GM10248 (cell line): ENCODE measurements around the gene KCNIP3.
A peak's percentile ranks its signal among the peaks of the same experiment; 100 is the strongest.
"Not testable (repeated sequence)": the region's sequence is repeated elsewhere in the genome, so short reads cannot be mapped to it uniquely, and the experiment has no call there.

Experiments used
- CTCF ChIA-PET: fragments of 300-600 bp; sonication (Branson Sonifier 250); formaldehyde crosslinking; extraction: SDS; loops from one replicate; lab custom pipeline; 2021; ENCODE audit warnings: antibody characterized with exemption; lab: Yijun Ruan, JAX
- POLR2A ChIA-PET: fragments of 350-650 bp; sonication (Branson Sonifier 250); formaldehyde crosslinking; extraction: SDS; loops from one replicate; lab custom pipeline; 2020; ENCODE audit warnings: antibody characterized with exemption; lab: Yijun Ruan, JAX
- DNase-seq: peaks from one replicate; pipeline ENCODE4 v3.0.0; 2012; ENCODE audit errors: extremely low spot score
- TF ChIP-seq, protein P1 (sequence below): IDR thresholded peaks from 2 replicates; pipeline ENCODE4 v1.5.1; 2012; ENCODE audit warnings: mild to moderate bottlenecking, low read depth; ENCODE audit errors: extremely low read depth, missing control alignments, control extremely low read depth

Gene KCNIP3

DNA sequence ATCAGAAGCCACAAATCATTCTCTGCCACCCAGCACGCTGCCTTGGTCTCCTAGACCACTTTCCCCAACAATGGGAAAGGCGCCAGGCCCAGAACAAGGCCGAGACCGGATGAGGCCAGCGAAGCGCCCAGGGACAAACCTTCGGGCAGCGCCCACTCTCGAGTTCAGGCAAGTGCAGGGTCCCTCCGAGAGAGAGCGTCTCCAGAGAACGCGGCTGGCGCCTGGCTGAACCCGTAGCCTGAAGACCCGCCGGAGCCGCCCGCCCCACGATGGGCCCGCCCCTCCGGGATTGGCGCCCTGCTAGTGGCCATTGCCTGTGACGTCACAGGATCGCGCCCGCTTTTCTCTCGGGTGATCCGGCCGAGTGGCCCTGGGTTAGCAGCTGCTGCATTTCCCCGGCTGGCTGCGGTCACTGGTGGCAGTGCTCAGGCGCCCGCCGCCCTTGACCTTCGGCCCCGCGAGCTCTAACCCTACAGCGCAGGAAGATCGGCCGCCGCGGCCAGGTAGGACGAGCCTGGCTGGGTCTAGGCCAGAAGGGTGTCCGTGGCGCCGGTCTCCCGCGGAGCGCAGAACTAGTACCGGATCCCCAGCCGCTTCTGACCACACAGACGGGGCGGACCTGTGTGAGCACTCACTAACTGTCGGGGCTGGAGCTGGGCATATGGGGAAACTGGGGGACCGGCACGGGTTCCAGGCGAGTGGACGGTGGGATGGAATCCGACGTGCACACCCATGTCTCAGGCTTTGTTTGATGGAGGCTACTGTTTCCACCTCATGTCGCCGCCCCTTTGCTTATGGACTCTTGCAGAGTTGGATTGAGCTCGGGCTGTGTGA lies 105.4 kb downstream of the KCNIP3 start, which contains the start of gene FAHD2A:
TSS of gene FAHD2A (plus strand) at position 339 of the 834 bp plus-strand sequence. CDS start 2,851 bp downstream, outside the sequence.
- POLR2A ChIA-PET, result interaction anchor here (0.6 kb wide), 1 partner anchor 1179 kb away, joined by 3 read pairs; no protein-coding TSS in a partner anchor
- DNase-seq, result peak; percentile 99
- CTCF ChIA-PET, result interaction anchor here (1.3 to 4.0 kb wide), 7 partner anchors 8 to 57 kb away, joined by 3 to 47 read pairs (median 6); no protein-coding TSS in a partner anchor
- TF ChIP-seq, protein P1, sequence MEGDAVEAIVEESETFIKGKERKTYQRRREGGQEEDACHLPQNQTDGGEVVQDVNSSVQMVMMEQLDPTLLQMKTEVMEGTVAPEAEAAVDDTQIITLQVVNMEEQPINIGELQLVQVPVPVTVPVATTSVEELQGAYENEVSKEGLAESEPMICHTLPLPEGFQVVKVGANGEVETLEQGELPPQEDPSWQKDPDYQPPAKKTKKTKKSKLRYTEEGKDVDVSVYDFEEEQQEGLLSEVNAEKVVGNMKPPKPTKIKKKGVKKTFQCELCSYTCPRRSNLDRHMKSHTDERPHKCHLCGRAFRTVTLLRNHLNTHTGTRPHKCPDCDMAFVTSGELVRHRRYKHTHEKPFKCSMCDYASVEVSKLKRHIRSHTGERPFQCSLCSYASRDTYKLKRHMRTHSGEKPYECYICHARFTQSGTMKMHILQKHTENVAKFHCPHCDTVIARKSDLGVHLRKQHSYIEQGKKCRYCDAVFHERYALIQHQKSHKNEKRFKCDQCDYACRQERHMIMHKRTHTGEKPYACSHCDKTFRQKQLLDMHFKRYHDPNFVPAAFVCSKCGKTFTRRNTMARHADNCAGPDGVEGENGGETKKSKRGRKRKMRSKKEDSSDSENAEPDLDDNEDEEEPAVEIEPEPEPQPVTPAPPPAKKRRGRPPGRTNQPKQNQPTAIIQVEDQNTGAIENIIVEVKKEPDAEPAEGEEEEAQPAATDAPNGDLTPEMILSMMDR, result no peak

DNA sequence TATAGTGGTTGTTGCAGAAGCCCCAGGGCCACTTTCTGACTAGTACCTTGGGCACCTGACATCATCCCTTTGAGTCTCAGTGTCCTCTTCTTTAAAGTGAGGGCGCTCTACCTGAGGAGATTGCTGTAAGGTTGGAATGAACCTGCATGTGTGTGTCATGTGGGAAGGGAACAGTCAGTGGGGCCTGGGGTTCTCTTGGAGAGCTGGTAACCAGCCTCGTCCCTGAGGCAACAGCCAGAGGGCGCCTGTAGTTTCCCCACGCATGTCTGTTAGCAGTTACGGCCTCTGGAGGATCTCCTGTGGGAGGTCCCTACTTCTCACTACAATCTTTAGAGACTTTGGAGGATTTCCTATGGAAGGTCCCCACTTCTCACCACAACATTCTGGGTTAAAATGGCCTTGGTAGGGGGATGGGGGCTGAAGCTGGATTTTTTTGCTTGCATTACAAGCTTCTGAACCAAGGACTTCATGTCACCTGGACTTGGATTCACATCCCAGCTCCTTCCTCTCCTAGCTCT lies 106.1 kb downstream of the KCNIP3 start:
- CTCF ChIA-PET, result interaction anchor here (1.6 to 4.0 kb wide), 5 partner anchors 10 to 58 kb away, joined by 4 to 47 read pairs (median 12); no protein-coding TSS in a partner anchor
- POLR2A ChIA-PET, result not testable (repeated sequence)
- TF ChIP-seq, protein P1, result peak; percentile 47
- DNase-seq, result peak; percentile 22

DNA sequence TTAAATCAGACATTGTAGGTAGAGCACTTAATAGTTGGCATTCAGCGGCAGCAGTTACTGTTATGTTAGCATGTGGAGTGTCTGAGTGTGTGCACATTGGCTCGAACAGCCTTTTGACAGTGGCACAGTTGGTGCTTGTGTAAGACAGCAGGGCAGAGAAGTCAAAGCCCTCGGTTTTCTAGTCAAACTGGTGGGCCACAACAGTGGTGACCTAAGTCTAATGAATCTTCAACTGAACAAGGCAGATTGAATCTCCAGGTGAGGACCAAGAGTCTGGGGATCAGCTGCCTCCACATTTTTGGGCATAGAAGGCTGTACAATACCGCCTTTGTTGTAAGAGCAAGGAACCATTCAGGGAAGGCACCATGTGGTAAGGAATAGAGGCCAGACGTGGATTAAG lies 106.7 kb downstream of the KCNIP3 start:
- POLR2A ChIA-PET, DNase-seq: not testable (repeated sequence)
- CTCF ChIA-PET, result interaction anchor here (1.6 to 4.0 kb wide), 4 partner anchors 10 to 16 kb away, joined by 4 to 47 read pairs (median 10); no protein-coding TSS in a partner anchor

DNA sequence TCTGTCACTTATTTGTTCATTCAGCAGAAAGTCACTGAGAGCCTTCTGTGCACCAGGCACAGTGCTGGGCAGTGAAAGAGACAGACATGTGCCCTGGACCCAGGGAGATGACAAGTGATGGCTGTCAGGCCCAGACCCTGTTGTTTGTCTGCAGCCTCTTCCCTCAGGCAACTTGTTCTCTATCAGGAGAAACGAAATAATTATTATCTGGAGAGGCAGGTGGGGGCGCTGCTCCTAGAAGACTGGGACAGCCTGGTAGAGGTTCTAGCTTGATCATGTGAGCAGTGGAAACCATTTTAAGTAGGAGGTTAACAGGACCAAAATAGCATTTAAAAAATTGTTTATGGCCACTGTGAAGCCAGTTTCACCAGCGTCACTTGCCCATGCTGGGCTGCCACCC lies 107.5 kb downstream of the KCNIP3 start:
- CTCF ChIA-PET, result interaction anchor here (1.6 to 4.0 kb wide), 2 partner anchors 12 to 17 kb away, joined by 4 to 47 read pairs; no protein-coding TSS in a partner anchor
- POLR2A ChIA-PET, DNase-seq: not testable (repeated sequence)

DNA sequence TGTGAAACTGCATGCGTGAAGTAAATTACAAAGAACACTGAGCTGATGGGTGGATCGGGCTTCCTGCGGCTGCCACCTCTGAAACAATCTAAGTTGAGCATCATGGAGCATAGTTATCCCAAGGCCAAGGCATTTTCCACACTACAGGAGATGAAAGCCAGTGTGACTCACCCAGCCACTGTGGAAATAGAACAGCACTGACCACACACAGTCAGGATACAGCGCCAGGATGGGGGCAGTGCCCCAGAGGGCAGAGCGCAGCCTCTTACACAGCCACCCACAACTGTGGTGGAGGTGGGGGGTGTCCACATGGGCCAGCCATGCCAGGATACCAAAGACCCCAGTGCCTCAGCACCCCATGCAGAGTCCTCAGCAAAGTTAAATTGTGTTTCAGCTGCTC lies 114.1 kb downstream of the KCNIP3 start:
- CTCF ChIA-PET, result interaction anchor here (0.8 to 2.1 kb wide), 2 partner anchors 9 to 22 kb away, joined by 3 to 9 read pairs; partner anchors contain the start of gene FAHD2A

DNA sequence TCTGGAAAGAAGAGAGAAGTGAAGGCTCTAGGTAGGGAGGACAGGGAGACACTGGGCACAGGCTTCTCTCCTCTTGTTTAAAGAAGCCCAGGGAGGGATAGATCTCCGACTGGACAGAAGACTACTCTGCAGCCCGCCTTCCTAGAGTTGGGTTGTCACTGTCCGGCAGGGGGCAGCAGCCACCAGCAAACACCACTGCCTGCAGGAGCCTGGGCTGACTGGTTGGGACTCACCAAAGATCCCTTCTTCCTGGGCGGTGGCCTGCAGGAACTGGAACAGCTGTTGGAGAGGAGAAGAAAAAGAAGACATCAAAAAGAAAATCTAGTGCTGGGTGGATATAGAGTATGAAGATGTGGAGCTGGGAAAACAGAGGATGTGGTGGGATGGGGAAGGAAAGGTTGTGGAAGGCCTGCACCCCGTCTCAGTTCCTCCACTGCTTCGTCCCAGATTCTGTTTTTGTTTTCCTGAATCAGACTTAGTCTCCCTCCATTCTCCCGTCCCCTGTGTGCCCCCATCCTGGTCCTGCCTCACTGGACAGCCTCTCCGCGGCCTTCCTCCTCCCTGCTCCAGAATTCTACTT lies 117.0 kb downstream of the KCNIP3 start:
- POLR2A ChIA-PET, result not testable (repeated sequence)

More for the DNA sequence above, 114.1 kb downstream of the KCNIP3 start:
- DNase-seq, POLR2A ChIA-PET: not testable (repeated sequence)

DNA sequence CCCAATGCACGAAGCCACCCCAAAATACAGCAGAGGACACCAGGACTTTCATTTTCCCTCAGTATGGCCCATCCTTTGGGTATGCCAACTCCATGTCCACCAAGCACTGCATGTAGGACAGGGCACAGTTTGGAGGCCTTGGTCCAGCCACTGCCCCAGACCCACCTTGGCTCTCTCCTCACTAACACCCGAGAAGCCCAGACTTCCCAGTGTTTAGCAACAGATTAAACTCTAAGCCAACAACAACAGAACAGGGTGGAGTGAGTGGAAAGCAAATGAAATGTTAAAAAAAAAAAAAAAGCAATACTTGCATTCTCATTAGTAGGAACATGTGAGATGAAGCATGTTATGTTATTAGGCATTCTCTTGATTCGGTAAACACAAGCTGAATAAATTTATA lies 118.0 kb downstream of the KCNIP3 start:
- DNase-seq, result not testable (repeated sequence)
- CTCF ChIA-PET, result interaction anchor here (1.5 to 1.6 kb wide), 2 partner anchors 24 to 315 kb away, joined by 4 read pairs; no protein-coding TSS in a partner anchor
- POLR2A ChIA-PET, result interaction anchor here (0.7 kb wide), 1 partner anchor 703 kb away, joined by 4 read pairs; no protein-coding TSS in a partner anchor

More for the DNA sequence above, 117.0 kb downstream of the KCNIP3 start:
- TF ChIP-seq, protein P1, result peak; percentile 82
- CTCF ChIA-PET, result interaction anchor here (1.5 to 2.3 kb wide), 3 partner anchors 11 to 316 kb away, joined by 4 to 13 read pairs (median 4); partner anchors contain the start of gene FAHD2A
- peak; percentile 65 for DNase-seq

DNA sequence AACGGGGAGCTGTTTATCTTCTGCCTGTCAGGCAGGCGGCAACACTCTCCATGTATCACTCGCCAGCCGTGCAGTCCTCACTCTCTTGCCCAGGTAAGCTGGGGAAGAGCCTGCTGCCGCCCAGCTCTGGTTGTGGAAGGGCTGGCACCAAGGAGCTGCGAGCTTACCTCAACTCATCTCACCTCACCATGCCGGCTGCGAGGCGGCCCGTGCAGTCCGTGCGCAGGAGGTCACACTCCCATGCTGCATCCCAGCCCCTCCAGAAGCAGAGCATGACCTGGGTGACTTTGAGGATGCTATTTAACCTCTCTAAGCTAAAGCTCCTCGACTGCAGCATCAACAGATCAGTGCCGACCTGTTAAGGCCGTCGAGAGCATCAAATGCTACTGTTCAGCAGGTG lies 118.4 kb downstream of the KCNIP3 start:
- not testable (repeated sequence) for DNase-seq
- ChIA-PET CTCF (interaction anchor here (1.6 kb wide), 1 partner anchor 315 kb away, joined by 4 read pairs; no protein-coding TSS in a partner anchor), POLR2A (interaction anchor here (0.7 kb wide), 1 partner anchor 702 kb away, joined by 4 read pairs; no protein-coding TSS in a partner anchor)

DNA sequence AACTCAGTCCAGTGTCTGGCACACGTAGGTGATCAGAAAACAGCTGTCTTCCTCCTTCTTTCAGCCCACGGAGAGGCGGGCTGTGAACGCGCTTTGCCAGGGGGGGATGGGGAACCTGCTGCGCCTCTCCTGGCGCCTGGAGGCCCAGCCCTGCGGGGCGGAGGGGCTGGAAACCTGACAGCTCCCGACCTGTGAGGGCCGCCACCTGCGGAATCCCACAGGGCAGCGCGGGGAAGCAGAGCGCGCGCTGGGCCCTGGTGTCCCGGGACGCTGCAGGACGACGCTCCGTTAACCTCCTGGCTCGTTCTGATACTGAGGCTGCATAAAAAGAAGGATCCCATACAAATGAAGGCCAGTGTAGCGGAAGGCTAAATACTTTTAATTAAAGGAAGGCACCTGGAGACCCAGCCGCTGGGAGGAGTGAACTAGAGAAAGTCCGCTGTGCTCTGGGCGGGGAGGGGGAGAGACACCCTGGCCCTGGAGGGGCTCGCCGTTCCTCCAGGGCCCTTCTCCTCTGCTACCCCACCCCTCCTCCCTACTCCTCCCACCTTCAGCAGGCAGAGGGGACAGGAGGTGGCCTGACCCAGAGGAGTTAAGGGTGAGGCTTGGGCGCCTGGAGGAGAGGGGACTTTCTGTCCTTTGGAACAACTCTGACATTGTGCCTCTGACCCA lies 130.2 kb downstream of the KCNIP3 start:
- CTCF ChIA-PET, DNase-seq, POLR2A ChIA-PET: not testable (repeated sequence)

DNA sequence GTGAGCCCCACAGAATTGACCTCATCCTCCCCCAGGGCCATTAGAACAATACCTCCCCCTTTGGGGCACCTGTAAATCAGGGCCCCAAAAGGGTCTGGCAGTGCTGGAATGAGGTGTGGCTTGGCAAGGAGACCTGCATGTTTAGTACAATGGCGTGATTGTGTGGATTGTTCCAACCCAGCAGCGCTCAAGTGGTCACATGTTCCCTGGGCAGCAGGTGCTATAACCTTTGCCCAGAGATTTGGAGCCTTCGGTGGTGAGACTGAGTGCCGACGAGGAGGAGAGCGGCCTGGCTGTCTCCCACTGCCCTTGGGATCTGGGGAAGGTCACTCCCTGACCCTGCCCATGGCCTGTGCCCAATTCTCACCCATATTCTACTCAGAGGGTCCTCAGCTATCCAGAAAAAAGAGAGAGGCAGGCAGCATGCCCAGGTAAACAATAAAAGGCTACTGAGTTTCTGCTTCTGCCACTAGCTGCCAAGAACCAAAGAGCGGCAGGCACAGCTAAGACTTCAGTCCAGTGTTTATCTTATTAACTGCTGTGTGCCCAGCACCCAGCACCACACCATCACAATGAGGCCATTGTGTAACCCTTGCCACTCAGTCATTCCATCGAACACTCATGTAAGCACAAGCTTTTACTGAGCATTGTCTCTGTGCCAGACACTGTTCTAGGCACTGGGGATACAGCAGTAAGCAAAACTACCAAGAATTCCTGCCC lies 132.8 kb downstream of the KCNIP3 start:
- DNase-seq, POLR2A ChIA-PET, CTCF ChIA-PET: not testable (repeated sequence)

DNA sequence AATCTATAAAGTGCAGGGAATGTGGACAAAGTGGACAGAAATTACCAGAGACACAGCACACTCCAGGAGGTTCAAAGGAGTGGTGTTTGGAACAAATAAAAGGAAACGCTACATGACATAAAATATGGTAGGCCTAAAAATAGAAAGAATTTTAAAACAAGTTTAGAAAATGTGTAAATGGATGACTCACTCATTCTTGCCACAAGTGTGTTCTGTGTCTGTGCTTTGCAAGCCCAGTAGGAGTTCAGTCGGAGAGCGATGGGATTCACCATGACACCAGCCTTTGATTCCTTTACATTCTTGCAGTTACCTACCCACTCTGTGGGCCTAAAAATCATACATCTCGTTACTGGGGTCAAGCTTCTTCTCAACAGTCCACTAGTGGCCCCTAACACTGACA lies 136.2 kb downstream of the KCNIP3 start:
- DNase-seq, POLR2A ChIA-PET, CTCF ChIA-PET: not testable (repeated sequence)

DNA sequence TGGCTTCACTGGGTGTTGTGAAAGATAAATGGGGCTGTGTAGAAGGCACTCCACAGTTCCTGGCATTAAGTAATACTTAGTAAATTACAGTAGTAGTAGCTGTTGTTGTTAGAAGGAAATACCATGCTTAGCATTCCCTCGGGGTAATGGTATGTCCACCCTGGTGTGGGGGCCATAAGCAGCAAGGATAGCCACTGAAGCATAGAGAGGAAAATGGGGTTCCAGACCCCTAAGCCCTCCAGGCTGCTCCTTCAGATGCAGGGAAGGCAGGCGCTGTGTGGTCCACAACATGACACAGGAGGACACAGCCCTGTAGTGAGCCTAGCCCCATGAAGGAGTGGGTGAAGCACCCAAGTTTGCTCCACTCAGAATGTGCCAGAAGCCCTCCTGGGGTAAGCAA lies 136.8 kb downstream of the KCNIP3 start:
- CTCF ChIA-PET, DNase-seq, POLR2A ChIA-PET: not testable (repeated sequence)
